ENCODE measurements around the gene COPZ1.

COPZ1 gene

GRCh38 chr12:54363047-54363446, 38.1 kb downstream of the COPZ1 start:
- no peak overlapping the region for H3K27ac ChIP-seq (ENCODE audit: low read depth, low read length)
- H3K14ac ChIP-seq (ENCODE audit: low read length), result no peak overlapping the region
- no peaks in the 10 kb centered on the region for H3K36me3 ChIP-seq (ENCODE audit: control insufficient read depth in 1 of 2, insufficient read depth in 2 of 2, low read length in 2 of 2)
- no peak overlapping the region for H3K4me2 ChIP-seq (ENCODE audit: low read length)
- no peak overlapping the region for H4K8ac ChIP-seq (ENCODE audit: low read depth, low read length)
- H2BK5ac ChIP-seq (ENCODE audit: low read depth, low read length, poor library complexity), result no peak overlapping the region
- no peak overlapping the region for H2AK5ac ChIP-seq (ENCODE audit: low read length)
- no peak overlapping the region for H3K4me3 ChIP-seq (ENCODE audit: low read depth, low read length)
- no peak overlapping the region for H3K18ac ChIP-seq (ENCODE audit: low read length)
- no CpG with 5 or more reads among the region's 8 CpGs for WGBS (ENCODE audit: extremely low coverage, insufficient coverage, insufficient read length)
- no peak overlapping the region for H4K91ac ChIP-seq (ENCODE audit: low read depth, low read length)
- no peak overlapping the region for H3K4ac ChIP-seq (ENCODE audit: low read depth, low read length)
- H4K12ac ChIP-seq (ENCODE audit: low read depth, low read length), result no peak overlapping the region
- no peaks in the 10 kb centered on the region for H3K27me3 ChIP-seq (ENCODE audit: insufficient read depth, low read length)
- no peak overlapping the region for H3K23ac ChIP-seq (ENCODE audit: low read length)
- peaks cover 7 to 14% of the 10 kb centered on the region in 2 experiments for H3K4me1 ChIP-seq (ENCODE audit: control insufficient read depth in 1 of 2, insufficient read depth in 2 of 2, low read length in 2 of 2)
- H3K9ac ChIP-seq (ENCODE audit: low read length), result no peak overlapping the region
- H3K9me3 ChIP-seq (ENCODE audit: insufficient read depth, low read depth, low read length), result peaks cover 2% of the 10 kb centered on the region
- H2BK120ac ChIP-seq (ENCODE audit: insufficient read depth, low read length, poor library complexity), result no peak overlapping the region
- H3K79me2 ChIP-seq (ENCODE audit: control insufficient read depth, insufficient read depth, low read length, poor library complexity), result peaks cover 3% of the 10 kb centered on the region
- H2BK12ac ChIP-seq (ENCODE audit: low read length), result no peak overlapping the region
- no peak overlapping the region for H2AFZ ChIP-seq (ENCODE audit: insufficient read depth, low read length, poor library complexity)
- no peak for DNase-seq
- H3K79me1 ChIP-seq (ENCODE audit: low read length), result peaks cover 11% of the 10 kb centered on the region

DNA sequence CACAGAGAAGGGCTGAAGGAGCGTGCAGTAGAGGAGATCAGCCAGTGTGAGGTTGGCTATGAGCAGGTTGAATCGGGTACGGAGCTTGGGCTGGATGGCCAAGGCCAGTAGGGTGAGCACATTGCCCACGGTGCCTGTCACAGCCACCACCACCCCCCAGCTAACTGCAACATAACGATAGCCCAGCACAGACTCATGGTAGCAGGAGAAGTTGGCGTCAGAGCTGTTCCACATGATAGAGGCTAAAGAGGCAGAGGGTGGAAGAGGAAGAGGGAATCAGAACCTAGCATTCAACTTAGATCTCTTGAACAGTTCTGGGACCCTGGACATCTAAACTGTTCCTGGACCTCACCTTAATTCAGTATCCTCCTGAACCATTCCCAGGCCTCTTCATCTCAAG, 38.7 kb downstream of the COPZ1 start:
- Histone ChIP-seq H3K4me1 (ENCODE audit: control insufficient read depth in 1 of 2, insufficient read depth in 2 of 2, low read length in 2 of 2) (peaks cover 5 to 14% of the 10 kb centered on the region in 2 experiments), H3K14ac (ENCODE audit: low read length) (no peak overlapping the region), H3K4me2 (ENCODE audit: low read length) (no peak overlapping the region), H2AK5ac (ENCODE audit: low read length) (no peak overlapping the region), H4K91ac (ENCODE audit: low read depth, low read length) (no peak overlapping the region), H2BK12ac (ENCODE audit: low read length) (no peak overlapping the region), H3K23ac (ENCODE audit: low read length) (no peak overlapping the region), H4K8ac (ENCODE audit: low read depth, low read length) (no peak overlapping the region), H3K9me3 (ENCODE audit: insufficient read depth, low read depth, low read length) (peaks cover 2% of the 10 kb centered on the region), H3K27ac (ENCODE audit: low read depth, low read length) (no peak overlapping the region), H3K4ac (ENCODE audit: low read depth, low read length) (no peak overlapping the region), H3K9ac (ENCODE audit: low read length) (no peak overlapping the region), H4K12ac (ENCODE audit: low read depth, low read length) (no peak overlapping the region), H3K4me3 (ENCODE audit: low read depth, low read length) (no peak overlapping the region), H2BK120ac (ENCODE audit: insufficient read depth, low read length, poor library complexity) (no peak overlapping the region), H3K79me2 (ENCODE audit: control insufficient read depth, insufficient read depth, low read length, poor library complexity) (peaks cover 3% of the 10 kb centered on the region), H2AFZ (ENCODE audit: insufficient read depth, low read length, poor library complexity) (no peak overlapping the region), H3K36me3 (ENCODE audit: control insufficient read depth in 1 of 2, insufficient read depth in 2 of 2, low read length in 2 of 2) (no peaks in the 10 kb centered on the region), H3K79me1 (ENCODE audit: low read length) (peaks cover 11% of the 10 kb centered on the region), H2BK5ac (ENCODE audit: low read depth, low read length, poor library complexity) (no peak overlapping the region), H3K18ac (ENCODE audit: low read length) (no peak overlapping the region), H3K27me3 (ENCODE audit: insufficient read depth, low read length) (no peaks in the 10 kb centered on the region)
- no CpG with 5 or more reads among the region's 6 CpGs for WGBS (ENCODE audit: extremely low coverage, insufficient coverage, insufficient read length)
- DNase-seq, result no peak

- Histone ChIP-seq H3K4me2 (ENCODE audit: low read length) (no peak within 1 kb of the TSS), H2BK120ac (ENCODE audit: insufficient read depth, low read length, poor library complexity) (no peak within 1 kb of the TSS), H3K4me3 (ENCODE audit: low read depth, low read length) (no peak within 1 kb of the TSS), H3K14ac (ENCODE audit: low read length) (no peak within 1 kb of the TSS), H3K9me3 (ENCODE audit: insufficient read depth, low read depth, low read length) (peaks cover 2% of the 10 kb centered on the region), H3K4ac (ENCODE audit: low read depth, low read length) (no peak within 1 kb of the TSS), H3K4me1 (ENCODE audit: control insufficient read depth in 1 of 2, insufficient read depth in 2 of 2, low read length in 2 of 2) (peaks cover 8 to 21% of the 10 kb centered on the region in 2 experiments), H3K36me3 (ENCODE audit: control insufficient read depth in 1 of 2, insufficient read depth in 2 of 2, low read length in 2 of 2) (no peaks in the 10 kb centered on the region), H4K12ac (ENCODE audit: low read depth, low read length) (no peak within 1 kb of the TSS), H2BK12ac (ENCODE audit: low read length) (no peak within 1 kb of the TSS), H3K79me2 (ENCODE audit: control insufficient read depth, insufficient read depth, low read length, poor library complexity) (no peaks in the 10 kb centered on the region), H3K27ac (ENCODE audit: low read depth, low read length) (no peak within 1 kb of the TSS), H2AK5ac (ENCODE audit: low read length) (no peak within 1 kb of the TSS), H2AFZ (ENCODE audit: insufficient read depth, low read length, poor library complexity) (no peak within 1 kb of the TSS), H3K27me3 (ENCODE audit: insufficient read depth, low read length) (no peaks in the 10 kb centered on the region), H4K91ac (ENCODE audit: low read depth, low read length) (no peak within 1 kb of the TSS), H4K8ac (ENCODE audit: low read depth, low read length) (no peak within 1 kb of the TSS), H3K18ac (ENCODE audit: low read length) (no peak within 1 kb of the TSS), H3K9ac (ENCODE audit: low read length) (no peak within 1 kb of the TSS), H3K79me1 (ENCODE audit: low read length) (peaks cover 7% of the 10 kb centered on the region), H2BK5ac (ENCODE audit: low read depth, low read length, poor library complexity) (no peak within 1 kb of the TSS), H3K23ac (ENCODE audit: low read length) (no peak within 1 kb of the TSS)
- DNase-seq, result no peak
- WGBS (ENCODE audit: extremely low coverage, insufficient coverage, insufficient read length), result no CpG with 5 or more reads among the region's 4 CpGs
Measured at GRCh38 chr12:54364413-54364812, 39.5 kb downstream of the COPZ1 start, which contains the start of gene GPR84. TSS of gene GPR84 (minus strand) at chr12:54364486. CDS start at chr12:54363851, 635 bp downstream.

- Histone ChIP-seq H2BK12ac (ENCODE audit: low read length) (no peak overlapping the region), H3K18ac (ENCODE audit: low read length) (no peak overlapping the region), H3K4me2 (ENCODE audit: low read length) (peak overlapping the region; percentile 35), H3K27me3 (ENCODE audit: insufficient read depth, low read length) (no peaks in the 10 kb centered on the region), H2AFZ (ENCODE audit: insufficient read depth, low read length, poor library complexity) (no peak overlapping the region), H3K4me3 (ENCODE audit: low read depth, low read length) (no peak overlapping the region), H3K9ac (ENCODE audit: low read length) (no peak overlapping the region), H2BK120ac (ENCODE audit: insufficient read depth, low read length, poor library complexity) (no peak overlapping the region), H3K4me1 (ENCODE audit: control insufficient read depth in 1 of 2, insufficient read depth in 2 of 2, low read length in 2 of 2) (peaks cover 7 to 18% of the 10 kb centered on the region in 2 experiments), H2BK5ac (ENCODE audit: low read depth, low read length, poor library complexity) (no peak overlapping the region), H3K23ac (ENCODE audit: low read length) (no peak overlapping the region), H2AK5ac (ENCODE audit: low read length) (no peak overlapping the region), H4K8ac (ENCODE audit: low read depth, low read length) (peak overlapping the region; percentile 83), H3K14ac (ENCODE audit: low read length) (no peak overlapping the region), H3K79me2 (ENCODE audit: control insufficient read depth, insufficient read depth, low read length, poor library complexity) (no peaks in the 10 kb centered on the region), H3K36me3 (ENCODE audit: control insufficient read depth in 1 of 2, insufficient read depth in 2 of 2, low read length in 2 of 2) (peaks cover 13 to 23% of the 10 kb centered on the region in 2 experiments), H4K12ac (ENCODE audit: low read depth, low read length) (no peak overlapping the region), H3K4ac (ENCODE audit: low read depth, low read length) (no peak overlapping the region), H3K9me3 (ENCODE audit: insufficient read depth, low read depth, low read length) (no peaks in the 10 kb centered on the region), H3K79me1 (ENCODE audit: low read length) (peaks cover 4% of the 10 kb centered on the region), H3K27ac (ENCODE audit: low read depth, low read length) (no peak overlapping the region), H4K91ac (ENCODE audit: low read depth, low read length) (no peak overlapping the region)
- no peak for DNase-seq
- WGBS (ENCODE audit: extremely low coverage, insufficient coverage, insufficient read length), result no CpG with 5 or more reads among the region's 5 CpGs
Measured at GRCh38 chr12:54368025-54368708, 43.2 kb downstream of the COPZ1 start.

All from trophoblast cell (in vitro differentiated cells and primary cell).